Left cardiac atrium (tissue), 4 donors: ENCODE measurements around the gene MDM4. TPM values are rescaled to one million over a fixed set of nuclear protein-coding genes. Genes with fewer than 3 reads are reported as not detected.
"Not testable (repeated sequence)": the region's sequence is repeated elsewhere in the genome, so short reads cannot be mapped to it uniquely, and the experiment has no call there.

Source experiments
- ATAC-seq, 2 donors: fragments of 200-7000 bp; cut with Tn5 transposase; one replicate each; pipeline ENCODE4 v1.9.1; 2020; ENCODE audit warnings: mild to moderate bottlenecking in 2 of 2, moderate library complexity in 2 of 2
- DNase-seq: peaks from one replicate; pipeline ENCODE4 v3.0.0-alpha.2; 2020
- intact Hi-C, 2 donors: fragments of 100-400 bp; cut with DNase I; formaldehyde crosslinking; loops; one replicate each; pipeline versions ENCODE4 v1.14.1 to v1.15.1; 2022 to 2023
- total RNA-seq, 2 donors: library from RNA; stranded (reverse); fragmentation: NEBNext Ultra II Directional; extraction: Animal tissue kit (Norgen Biotek cat#: 25700); gene quantifications; one replicate each; pipeline ENCODE4 v1.2.1, GENCODE V29; 2021
- donor health status: DM: no; HTN: yes; CAD: no.
- donor health status: DM: no; HTN: yes; CAD: no; lungs with severe emphysema.
- donor health status: DM: yes; HTN: yes; CAD: no.
- donor health status: Dilated cardiomyopathy.

Gene MDM4
- total RNA-seq, 2 donors from 2014 or later, result 34.7 to 41.7 TPM

DNA sequence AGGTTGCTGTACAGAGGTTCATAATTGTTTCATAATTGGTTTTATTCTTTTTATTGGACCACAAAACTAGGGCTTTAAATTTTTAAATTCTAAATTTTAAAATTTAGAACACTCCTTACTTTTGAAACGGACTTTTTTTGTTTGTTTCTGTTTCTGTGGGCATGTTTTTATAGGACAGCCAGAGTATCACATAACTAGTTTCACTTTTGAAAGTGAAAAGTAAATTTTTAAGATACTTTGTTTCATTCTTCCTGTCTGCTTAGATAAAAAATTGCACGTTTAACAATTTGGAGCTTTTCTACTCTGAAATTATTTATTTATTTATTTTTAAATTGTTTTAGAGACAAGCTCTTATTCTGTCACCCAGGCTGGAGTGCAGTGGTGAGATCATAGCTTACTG, 29.7 kb downstream of the MDM4 start:
- ATAC-seq (no peak), DNase-seq (no peak)
- intact Hi-C loops, result no loop called here

DNA sequence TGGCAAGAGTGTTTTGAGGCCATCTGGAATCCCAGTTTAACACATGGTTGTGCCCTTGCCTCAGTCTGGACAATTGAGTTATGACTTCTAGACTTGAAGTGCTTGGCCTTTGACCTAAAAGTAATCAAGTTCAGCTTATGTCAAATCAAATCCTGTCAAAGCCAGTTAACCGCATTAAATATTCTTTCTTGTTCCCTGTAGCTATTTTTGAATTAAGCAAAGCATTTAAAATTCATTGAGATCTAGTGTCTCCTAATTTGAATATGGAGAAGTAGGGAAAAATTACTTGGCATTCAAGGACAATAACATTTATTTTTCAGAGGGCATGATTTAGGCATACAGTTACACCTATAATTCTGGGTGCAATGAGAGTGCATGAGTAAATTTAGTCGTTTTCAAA, 32.1 kb downstream of the MDM4 start:
- DNase-seq (no peak), ATAC-seq (no peak)
- intact Hi-C loops, result no loop called here

DNA sequence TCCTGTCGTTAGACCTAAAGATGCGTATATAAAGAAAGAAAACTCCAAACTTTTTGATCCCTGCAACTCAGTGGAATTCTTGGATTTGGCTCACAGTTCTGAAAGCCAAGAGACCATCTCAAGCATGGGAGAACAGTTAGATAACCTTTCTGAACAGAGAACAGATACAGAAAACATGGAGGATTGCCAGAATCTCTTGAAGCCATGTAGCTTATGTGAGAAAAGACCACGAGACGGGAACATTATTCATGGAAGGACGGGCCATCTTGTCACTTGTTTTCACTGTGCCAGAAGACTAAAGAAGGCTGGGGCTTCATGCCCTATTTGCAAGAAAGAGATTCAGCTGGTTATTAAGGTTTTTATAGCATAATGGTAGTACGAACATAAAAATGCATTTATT, 33.1 kb downstream of the MDM4 start:
- ATAC-seq (no peak), DNase-seq (no peak)
- intact Hi-C loops, result no loop called here

DNA sequence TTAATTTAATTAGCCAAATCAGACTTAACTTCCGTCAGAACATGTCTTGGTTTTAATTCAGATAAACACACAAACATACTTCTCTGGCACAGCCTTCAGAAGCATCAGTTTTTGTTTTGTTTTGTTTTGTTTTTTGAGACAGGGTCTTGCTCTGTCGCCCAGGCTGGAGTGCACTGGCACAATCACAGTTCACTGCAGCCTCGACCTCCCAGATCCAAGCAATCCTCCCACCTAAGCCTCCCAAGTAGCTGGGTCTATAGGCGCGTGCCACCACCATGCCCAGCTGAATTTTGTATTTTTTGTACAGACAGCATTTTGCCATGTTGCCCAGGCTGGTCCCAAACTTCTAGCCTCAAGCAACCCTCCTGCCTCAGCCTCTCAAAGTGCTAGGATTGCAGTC, 34.7 kb downstream of the MDM4 start:
- ATAC-seq (no peak), DNase-seq (no peak)
- intact Hi-C loops, result no loop called here

DNA sequence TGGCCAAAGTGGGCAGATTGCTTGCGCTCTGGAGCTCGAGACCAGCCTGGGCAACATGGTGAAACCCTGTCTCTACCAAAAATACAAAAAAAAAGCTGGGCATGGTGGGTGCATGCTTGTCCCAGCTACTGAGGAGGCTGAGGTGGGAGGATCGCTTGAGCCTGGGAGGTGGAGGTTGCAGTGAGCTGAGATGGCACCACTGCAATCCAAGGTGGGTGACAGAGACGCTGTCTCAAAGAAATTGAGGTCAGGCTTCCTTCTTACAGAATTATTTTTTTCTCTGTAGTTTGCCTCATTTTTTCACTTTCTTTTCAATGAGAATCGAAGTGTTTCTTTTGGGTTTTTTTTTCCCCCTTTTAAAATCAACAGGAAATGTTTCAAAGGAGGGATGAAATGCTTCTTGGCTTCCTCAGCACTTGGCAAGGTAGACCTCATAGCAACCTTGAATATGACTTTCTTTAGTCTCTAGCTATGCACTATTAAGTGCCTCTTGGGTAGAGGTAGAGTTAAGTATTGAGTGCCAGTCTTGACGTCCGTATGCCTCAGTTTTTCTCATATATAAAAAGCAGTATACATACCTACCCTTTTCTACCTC, 40.3 kb downstream of the MDM4 start:
- DNase-seq (no peak), ATAC-seq (no peak)
- intact Hi-C loops, result no loop called here

DNA sequence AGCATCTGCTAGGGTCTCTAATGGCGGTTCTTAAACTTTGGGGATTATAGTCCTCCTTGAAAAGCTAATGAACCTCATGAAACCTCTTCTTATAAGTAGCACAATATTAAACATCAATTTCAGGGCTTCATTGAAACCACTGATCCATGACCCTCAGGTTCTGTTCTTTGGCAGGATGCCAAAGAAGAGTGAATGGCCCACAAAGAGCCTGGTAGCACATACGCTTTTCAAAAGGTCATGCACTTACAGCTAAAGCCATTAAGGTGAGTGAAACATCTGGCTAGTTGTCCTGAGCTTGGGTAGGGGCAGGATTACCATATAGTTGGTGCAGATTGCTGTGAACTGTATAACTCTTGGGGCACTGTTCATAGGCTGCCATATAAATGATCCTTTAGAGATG, 42.3 kb downstream of the MDM4 start:
- ATAC-seq, result no peak

DNA sequence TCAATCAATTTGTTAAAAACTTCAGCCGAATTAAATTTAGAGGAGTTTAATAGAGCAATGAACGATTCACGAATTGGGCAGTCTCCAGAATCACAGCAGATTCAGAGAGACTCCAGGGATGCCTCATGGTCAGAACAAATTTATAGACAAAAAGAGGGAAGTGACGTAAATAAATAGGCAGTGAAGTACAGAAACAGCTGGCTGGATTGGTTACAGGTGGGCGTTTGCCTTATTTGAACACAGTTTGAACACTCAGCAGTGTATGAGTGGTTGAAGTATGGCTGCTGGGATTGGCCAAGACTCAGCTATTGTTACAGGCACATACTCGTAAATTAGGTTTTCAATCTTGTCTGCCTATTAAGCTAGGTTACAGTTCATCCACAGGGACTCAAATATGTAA, 43.8 kb downstream of the MDM4 start:
- ATAC-seq, DNase-seq: not testable (repeated sequence)
- intact Hi-C loops, result loop anchor here (5.0 to 10.0 kb wide), 2 partner anchors 382 to 385 kb away; no protein-coding TSS in a partner anchor

More for the DNA sequence above, 42.3 kb downstream of the MDM4 start:
- no peak for DNase-seq
- intact Hi-C loops, result no loop called here

DNA sequence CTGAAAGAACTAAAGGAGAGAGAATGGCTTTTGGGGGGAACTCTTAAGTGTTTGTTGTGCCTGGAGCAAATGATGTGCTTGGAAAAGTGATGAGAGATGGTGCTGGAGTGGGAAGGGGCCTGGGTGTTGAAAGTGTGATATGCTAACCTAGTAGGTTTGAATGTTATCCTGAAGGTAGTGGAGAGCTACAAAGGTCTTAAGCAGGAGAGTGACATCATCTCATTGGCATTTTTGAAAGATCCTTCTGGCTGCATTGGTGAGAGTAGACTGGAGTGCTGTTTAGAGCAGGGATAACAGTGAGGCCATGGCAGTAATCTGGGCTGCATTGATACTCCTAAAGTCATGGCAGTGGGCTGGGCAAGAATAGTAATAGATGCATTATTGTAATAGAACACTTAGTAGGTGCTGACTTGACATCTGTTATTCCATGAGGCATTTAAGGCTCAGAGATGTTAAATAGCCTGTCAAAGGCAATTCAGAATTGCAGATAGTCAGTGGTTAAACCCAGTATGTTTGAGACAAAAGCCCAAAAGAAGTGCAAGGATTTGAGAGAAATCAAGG, 44.5 kb downstream of the MDM4 start:
- intact Hi-C loops, result loop anchor here (5.0 to 10.0 kb wide), 2 partner anchors 382 to 384 kb away; no protein-coding TSS in a partner anchor
- ATAC-seq, result peak in 1 of 2 donors; percentile 35
- DNase-seq, result no peak

DNA sequence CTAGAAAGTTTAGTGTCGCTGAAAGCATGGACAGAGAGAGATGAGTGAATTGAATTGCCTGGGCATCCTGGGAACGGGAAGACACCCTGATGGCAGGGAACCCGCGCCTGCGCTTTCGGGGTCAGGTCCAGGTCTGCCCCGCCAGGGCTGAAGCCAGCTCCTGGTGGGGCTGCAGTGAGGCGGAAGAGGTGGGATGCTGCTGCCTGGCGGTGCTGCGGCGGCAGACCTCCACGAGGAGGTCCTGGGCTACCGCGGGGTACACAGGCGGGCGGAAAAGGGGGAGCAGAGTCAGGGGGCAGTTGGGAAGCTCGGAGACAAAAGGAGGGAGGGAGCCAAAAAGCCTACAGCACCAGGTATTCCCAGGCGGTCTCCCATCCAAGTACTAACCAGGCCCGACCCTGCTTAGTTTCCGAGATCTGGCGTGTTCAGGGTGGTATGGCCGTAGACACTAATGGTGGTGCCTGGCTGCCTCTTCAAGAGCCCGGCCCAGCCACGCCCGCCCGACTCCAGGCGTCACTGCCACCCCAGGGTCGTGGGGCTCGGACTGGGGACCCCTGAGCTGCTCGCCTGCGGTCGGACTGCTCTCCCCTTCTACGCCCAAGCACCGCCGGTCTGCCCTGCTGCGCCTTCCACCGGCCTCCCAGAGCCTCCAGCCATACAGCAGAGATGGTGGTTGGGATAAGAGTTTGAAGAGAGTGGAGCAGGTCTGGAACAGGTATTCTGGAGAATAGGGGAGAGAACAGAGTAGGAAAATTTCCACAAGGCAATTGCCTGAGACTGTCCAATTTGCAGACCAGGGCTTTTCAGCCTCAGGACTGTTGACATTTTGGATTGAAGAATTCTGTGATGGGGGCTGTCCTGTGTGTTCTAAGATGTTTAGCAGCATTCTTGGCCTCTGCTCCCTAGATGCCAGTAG, 46.1 kb downstream of the MDM4 start:
- intact Hi-C loops, result loop anchor here (5.0 to 10.0 kb wide), 2 partner anchors 380 to 382 kb away; no protein-coding TSS in a partner anchor
- ATAC-seq (no peak), DNase-seq (no peak)

DNA sequence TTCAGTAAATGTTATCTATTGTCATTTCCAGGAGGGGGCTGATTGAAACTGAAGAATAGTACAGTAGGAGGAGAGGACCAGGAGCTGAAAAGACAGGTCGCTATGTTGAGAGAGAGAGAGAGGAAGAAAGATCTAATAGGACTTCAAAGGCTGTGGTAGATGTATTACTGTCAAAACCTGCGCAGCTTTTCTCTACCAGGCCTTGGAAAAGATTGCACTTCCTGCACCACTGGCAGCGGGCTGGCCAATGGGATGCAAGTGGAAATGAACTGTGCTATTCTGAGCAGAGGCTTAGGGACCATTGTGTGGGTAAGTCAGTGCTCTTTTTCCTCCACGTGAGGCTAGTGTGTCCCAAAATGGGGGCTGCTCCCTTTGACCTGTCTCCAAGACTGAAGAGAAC, 47.1 kb downstream of the MDM4 start:
- DNase-seq, result no peak
- no peak for ATAC-seq
- intact Hi-C loops, result loop anchor here (5.0 to 10.0 kb wide), 2 partner anchors 379 to 381 kb away; no protein-coding TSS in a partner anchor

DNA sequence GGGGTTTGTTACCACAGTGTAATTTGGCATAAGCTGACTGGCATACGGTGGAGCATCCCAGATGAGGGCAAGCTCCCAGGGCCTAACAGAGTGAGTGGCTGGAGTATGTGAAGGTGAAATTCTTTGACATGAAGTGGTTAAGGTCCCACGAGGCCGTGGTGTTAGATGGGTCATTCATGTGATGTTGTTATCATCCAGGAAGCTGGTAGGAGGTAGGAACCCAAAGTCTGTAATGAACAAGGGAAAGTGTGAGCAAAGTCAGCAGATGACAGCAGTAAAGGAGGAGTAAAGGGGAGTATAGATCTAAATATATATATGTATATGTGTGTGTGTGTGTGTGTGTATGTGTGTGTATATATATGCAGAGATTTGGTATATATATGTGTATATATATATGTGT, 47.6 kb downstream of the MDM4 start:
- intact Hi-C loops, result loop anchor here (5.0 to 10.0 kb wide), 2 partner anchors 379 to 381 kb away; no protein-coding TSS in a partner anchor
- ATAC-seq, result no peak

DNA sequence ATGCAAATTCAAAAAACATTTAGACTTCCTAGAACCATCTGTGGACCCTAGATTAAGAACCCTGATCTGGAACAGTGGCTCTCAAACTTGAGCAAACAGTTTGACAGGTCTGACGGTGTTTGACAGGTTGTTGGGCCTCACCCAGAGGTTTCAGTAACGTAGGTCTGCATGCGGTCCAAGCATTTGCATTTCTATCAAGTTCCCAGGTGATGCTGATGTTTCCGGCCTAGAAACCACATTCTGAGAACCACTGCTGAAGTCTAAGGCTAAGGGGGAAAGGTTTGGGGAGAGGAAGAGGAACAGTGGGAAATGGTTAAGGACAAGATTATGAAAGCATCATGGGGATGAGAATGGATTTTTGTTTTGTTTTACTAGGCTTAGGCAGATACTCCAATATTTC, 48.6 kb downstream of the MDM4 start:
- intact Hi-C loops, result loop anchor here (5.0 to 10.0 kb wide), 3 partner anchors 197 to 380 kb away; no protein-coding TSS in a partner anchor
- ATAC-seq, result no peak
- no peak for DNase-seq

More for the DNA sequence above, 47.6 kb downstream of the MDM4 start:
- no peak for DNase-seq

DNA sequence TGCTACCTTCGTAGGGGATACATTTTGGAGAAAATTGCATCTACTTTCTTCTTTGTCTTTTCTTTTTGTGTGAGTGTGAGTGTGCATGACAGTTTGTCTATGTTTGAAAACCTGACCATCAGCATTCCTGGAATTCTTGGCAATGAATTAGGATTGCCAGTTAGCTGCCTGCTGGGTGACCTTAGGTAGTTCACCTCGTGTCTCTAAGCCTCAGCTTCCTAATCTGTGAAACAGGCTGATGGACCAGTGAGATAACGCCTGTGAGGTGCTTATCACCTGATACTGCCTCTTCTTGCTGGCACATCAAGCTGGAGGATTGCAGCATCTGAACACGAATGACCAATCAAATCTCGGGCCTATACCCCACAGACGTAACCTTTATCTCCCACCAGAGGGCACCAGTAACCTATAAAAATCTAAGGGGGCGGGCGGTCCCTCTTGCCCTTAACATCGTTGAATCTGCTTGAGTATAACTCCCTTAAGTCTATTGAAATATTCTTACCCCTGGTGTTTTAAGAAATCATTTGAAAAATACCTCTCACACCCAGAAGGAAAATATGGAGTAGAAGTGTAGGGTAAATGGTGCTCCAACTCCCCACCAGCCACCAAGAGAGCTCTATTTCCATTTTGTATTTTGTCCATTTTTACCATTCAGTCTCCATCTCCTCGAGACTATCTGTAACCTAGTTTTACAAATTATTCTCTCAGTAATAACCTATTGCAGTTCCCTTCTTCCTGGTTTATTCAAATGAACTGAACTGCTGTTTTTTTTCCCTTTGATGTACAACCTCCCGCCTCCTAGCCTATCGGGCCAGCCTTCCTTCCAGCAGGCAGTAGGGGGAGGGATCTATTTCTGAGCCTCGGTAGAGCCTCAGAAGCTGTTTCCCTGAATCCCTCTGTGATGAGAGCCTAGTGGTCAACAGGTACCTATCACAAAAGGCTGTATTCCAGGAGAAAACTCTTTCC, 49.7 kb downstream of the MDM4 start:
- DNase-seq, result peak; percentile 55
- ATAC-seq, result peak; percentile 85 to 88
- intact Hi-C loops, result loop anchor here (1.0 to 10.0 kb wide), 4 partner anchors 196 to 379 kb away; no protein-coding TSS in a partner anchor

DNA sequence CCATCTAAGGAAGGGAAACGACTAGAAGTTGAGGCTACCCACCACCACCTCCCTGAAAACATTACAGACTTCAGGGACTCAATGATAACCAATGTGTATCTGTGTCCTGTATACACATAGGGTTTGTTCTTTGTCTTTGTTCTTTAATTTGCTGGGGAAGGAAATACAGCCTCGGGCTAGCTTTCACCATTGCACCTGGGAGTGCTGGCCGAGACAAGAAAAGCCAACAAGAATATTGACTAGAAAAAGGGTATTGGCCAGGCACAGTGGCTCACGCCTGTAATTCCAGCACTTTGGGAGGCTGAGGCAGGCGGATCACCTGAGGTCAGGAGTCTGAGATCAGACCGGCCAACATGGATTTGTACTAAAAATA, 50.4 kb downstream of the MDM4 start:
- DNase-seq, result no peak
- intact Hi-C loops, result loop anchor here (1.0 to 10.0 kb wide), 4 partner anchors 196 to 378 kb away; no protein-coding TSS in a partner anchor
- ATAC-seq, result no peak

DNA sequence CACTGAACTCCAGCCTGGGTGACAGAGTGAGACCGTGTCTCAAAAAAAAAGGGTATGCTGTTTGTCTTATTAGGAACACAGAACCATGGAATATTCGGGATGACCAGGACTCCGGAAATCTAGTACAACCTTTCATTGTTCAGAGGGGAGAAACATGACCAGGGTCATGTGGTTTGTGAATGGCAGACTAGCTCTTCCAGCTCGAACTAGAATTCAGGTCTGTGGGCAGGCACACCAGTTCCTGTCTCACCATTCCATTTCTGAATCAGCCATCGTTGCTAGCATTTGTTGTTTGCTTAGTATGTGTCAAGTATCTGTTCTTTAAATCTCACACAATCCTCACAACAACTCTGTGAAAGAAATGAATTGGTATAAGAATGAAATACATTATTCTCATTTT, 50.9 kb downstream of the MDM4 start:
- DNase-seq, result no peak
- intact Hi-C loops, result loop anchor here (2.0 to 10.0 kb wide), 3 partner anchors 195 to 378 kb away; no protein-coding TSS in a partner anchor
- no peak for ATAC-seq

DNA sequence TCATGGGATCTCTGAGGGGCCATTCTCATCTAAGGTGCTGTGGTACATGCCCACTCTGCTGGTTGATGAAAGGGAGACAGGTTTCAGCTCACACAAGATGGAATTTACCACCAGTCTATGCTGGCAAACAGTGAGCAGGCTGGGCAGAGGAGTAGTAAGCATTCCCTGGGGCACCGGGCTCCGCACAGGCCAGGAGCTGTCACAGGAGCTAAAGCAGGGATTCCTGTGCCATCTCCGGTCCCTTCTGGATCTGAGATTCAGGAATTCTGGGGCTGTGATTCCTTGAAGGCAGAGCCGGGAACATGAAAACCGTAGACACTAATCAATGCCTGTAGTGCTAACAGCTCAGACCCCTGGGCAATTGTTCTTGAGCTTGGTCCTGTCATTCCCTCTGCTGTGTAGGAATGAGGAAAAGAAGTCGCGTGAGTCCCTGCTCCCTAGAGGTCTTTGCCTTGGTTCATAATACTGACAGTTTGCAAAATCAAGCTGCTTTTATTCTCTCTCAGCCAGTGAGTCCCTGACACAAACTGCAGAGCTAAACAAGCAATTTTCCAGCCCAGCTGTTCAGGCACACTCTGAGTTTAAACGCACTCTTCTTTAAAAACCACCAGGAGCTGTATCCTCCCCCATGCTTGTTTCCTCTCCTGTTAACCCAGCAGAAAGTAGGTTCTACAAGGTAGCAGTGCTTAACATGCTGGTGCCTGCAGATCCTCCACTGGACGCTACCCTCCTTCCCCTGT, 52.5 kb downstream of the MDM4 start:
- intact Hi-C loops, result loop anchor here (2.0 to 10.0 kb wide), 3 partner anchors 194 to 376 kb away; no protein-coding TSS in a partner anchor
- ATAC-seq (no peak), DNase-seq (no peak)

DNA sequence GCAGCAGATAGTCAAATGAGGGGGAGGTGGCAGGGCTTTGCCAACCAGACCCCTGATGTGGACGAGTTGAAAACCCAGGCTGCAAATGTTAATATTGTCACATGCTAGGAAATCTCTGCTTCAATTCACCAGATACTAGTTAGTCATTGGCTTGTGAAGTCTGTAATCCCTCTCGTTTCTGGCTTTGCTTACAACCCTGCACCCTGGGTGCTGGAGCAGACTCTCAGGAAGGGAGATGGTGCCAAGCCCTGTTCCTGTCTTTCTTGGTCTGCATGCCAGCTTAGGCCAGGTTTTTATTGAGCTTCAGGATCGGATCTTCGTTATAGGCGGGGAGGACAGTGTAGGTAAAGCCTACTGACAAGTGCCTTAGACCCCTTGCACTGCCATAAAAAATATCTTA, 53.3 kb downstream of the MDM4 start:
- ATAC-seq, result no peak
- DNase-seq, result no peak
- intact Hi-C loops, result loop anchor here (2.0 to 10.0 kb wide), 3 partner anchors 193 to 375 kb away; no protein-coding TSS in a partner anchor

DNA sequence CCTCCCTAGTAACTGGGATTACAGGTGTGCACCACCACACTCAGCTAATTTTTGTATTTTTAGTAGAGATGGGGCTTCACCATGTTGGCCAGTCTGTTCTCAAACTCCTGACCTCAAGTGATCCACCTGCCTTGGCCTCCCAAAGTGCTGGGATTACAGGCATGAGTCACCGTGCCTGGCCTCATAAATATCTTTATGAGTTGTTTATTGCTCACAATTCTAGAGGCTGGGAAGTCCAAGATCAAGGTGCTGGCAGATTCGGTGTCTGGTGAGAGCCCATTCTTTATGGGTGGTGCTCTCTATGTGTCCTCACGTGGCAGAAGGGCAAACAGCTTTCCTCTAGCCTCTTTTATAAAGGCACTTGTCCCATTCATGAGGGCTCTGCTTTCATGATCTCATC, 53.8 kb downstream of the MDM4 start:
- DNase-seq, ATAC-seq, intact Hi-C loops: not testable (repeated sequence)
